SKM-1 treated with dmso at 0.1 percent for 144 hours (cell line): Measurements from ENCODE around the gene KDSR.

ENCODE experiments used
- DNase-seq: peaks from one replicate; lab custom pipeline; 2025; ENCODE audit not compliant: unreplicated experiment; lab: John Stamatoyannopoulos, UW

The KDSR gene

DNA sequence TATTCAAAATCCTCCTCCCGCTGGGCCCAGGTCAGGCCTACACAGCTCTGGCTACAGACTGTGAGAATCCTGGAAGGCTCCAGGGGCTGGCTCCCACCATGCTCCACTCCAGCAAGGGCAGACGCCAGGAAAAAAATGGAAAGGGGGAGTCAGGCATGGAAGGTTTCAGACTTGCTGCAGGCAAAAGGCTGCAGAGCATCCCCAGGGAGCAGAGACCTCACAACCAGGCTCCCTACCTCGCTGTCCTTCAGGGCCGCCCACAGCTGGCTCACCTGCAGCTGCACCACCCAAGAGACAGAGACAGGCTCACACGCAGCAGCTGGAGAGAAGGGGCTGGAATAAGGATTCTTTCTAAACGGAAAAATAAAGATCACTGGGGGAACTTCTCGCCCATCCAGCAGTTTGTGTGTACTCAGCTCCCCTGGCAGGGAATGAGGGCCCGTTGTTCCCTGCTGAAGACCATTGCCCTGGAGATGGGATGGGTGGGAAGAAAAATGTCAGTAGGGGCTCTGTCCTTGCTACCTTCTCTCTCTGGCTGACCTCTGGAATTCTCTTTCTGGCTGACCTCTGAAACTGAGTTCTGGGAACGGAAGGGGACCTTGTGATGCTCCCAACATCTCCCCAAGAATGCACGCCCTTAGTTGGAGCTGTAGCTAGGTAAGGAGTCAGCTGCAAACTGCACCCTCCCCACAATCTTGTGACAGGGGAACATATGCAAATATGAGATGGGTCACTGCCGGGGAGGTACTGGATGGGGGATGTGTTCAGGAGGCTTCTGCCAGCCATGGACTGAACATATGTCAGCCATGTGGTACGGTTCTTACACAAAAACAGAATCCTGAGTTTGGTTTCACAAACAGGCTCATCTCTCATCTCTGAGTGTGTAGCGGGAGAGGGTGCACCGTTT is 81.9 kb downstream of the KDSR start:
- no peak for DNase-seq

GRCh38 chr18:63284173-63284799 is 82.7 kb downstream of the KDSR start:
- no peak for DNase-seq

- DNase-seq: no peak
Measured at GRCh38 chr18:63283305-63284094, 83.5 kb downstream of the KDSR start.

- no peak for DNase-seq
Measured at GRCh38 chr18:63282793-63283192, 84.2 kb downstream of the KDSR start.
